ENCODE measurements around the gene BACH2.

DNA sequence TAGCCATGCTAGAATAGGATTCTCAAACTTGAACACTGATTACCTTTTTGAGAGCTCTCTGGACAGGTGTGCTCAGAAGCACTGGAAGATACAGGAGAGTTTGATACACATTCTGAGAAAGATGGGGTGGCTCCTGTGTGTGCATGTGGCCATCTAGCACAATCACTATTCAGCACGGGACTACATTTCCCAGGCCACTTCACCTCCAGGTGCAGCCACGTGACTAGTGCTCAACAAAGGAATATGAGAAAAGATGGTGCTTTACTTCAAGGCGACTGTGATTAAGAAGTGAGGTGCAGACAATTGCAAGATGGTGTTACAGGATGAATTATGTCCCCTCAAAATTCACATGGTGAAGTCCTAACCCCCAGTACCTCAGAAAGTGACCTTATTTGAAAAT, 103.8 kb downstream of the BACH2 start:
- no peak for TF ChIP-seq TAF1 (IDR thresholded peaks at IDR 0.05; ENCODE audit: borderline replicate concordance, low read depth, low read length)
- no peak for TF ChIP-seq YY1 (IDR thresholded peaks at IDR 0.05; ENCODE audit: low read depth)
- TF ChIP-seq, protein P1, sequence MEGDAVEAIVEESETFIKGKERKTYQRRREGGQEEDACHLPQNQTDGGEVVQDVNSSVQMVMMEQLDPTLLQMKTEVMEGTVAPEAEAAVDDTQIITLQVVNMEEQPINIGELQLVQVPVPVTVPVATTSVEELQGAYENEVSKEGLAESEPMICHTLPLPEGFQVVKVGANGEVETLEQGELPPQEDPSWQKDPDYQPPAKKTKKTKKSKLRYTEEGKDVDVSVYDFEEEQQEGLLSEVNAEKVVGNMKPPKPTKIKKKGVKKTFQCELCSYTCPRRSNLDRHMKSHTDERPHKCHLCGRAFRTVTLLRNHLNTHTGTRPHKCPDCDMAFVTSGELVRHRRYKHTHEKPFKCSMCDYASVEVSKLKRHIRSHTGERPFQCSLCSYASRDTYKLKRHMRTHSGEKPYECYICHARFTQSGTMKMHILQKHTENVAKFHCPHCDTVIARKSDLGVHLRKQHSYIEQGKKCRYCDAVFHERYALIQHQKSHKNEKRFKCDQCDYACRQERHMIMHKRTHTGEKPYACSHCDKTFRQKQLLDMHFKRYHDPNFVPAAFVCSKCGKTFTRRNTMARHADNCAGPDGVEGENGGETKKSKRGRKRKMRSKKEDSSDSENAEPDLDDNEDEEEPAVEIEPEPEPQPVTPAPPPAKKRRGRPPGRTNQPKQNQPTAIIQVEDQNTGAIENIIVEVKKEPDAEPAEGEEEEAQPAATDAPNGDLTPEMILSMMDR (IDR thresholded peaks at IDR 0.05), result no peak
- TF ChIP-seq SIN3A (IDR thresholded peaks at IDR 0.05; ENCODE audit: borderline replicate concordance, low read depth, low read length), result no peak
- TF ChIP-seq POLR2AphosphoS5 (IDR thresholded peaks at IDR 0.05; ENCODE audit: low read depth, low read length), result no peak
- TF ChIP-seq EP300 (IDR thresholded peaks at IDR 0.05; ENCODE audit: borderline replicate concordance in 1 of 2, low read depth in 1 of 2, low read length in 1 of 2), result no peak
- TF ChIP-seq JUND (IDR thresholded peaks at IDR 0.05), result no peak
- TF ChIP-seq, protein P2, sequence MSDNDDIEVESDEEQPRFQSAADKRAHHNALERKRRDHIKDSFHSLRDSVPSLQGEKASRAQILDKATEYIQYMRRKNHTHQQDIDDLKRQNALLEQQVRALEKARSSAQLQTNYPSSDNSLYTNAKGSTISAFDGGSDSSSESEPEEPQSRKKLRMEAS (IDR thresholded peaks at IDR 0.05; ENCODE audit: low read depth), result no peak
- TF ChIP-seq, protein P3, sequence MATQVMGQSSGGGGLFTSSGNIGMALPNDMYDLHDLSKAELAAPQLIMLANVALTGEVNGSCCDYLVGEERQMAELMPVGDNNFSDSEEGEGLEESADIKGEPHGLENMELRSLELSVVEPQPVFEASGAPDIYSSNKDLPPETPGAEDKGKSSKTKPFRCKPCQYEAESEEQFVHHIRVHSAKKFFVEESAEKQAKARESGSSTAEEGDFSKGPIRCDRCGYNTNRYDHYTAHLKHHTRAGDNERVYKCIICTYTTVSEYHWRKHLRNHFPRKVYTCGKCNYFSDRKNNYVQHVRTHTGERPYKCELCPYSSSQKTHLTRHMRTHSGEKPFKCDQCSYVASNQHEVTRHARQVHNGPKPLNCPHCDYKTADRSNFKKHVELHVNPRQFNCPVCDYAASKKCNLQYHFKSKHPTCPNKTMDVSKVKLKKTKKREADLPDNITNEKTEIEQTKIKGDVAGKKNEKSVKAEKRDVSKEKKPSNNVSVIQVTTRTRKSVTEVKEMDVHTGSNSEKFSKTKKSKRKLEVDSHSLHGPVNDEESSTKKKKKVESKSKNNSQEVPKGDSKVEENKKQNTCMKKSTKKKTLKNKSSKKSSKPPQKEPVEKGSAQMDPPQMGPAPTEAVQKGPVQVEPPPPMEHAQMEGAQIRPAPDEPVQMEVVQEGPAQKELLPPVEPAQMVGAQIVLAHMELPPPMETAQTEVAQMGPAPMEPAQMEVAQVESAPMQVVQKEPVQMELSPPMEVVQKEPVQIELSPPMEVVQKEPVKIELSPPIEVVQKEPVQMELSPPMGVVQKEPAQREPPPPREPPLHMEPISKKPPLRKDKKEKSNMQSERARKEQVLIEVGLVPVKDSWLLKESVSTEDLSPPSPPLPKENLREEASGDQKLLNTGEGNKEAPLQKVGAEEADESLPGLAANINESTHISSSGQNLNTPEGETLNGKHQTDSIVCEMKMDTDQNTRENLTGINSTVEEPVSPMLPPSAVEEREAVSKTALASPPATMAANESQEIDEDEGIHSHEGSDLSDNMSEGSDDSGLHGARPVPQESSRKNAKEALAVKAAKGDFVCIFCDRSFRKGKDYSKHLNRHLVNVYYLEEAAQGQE (IDR thresholded peaks at IDR 0.05; ENCODE audit: low read depth, low read length), result no peak
- no peak for TF ChIP-seq RXRA (IDR thresholded peaks at IDR 0.05; ENCODE audit: borderline replicate concordance, low read depth)
- TF ChIP-seq NFIC (IDR thresholded peaks at IDR 0.05; ENCODE audit: borderline replicate concordance), result no peak
- no peak for TF ChIP-seq EZH2phosphoT487 (IDR thresholded peaks at IDR 0.05; ENCODE audit: borderline replicate concordance, low read depth)
- TF ChIP-seq ELF1 (IDR thresholded peaks at IDR 0.05), result no peak

Measured in SK-N-SH (cell line).